A549 (cell line): ENCODE data around the gene TRNAU1AP. TPM values are rescaled to one million over a fixed set of nuclear protein-coding genes. Genes with fewer than 3 reads are reported as not detected.
"Not testable (repeated sequence)": the region's sequence is repeated elsewhere in the genome, so short reads cannot be mapped to it uniquely, and the experiment has no call there.

ENCODE experiments used
- ATAC-seq, 2 experiments: fragments of 200-7000 bp in 1 of 2; fragments of >200 bp in 1 of 2; cut with Nextera tagmentation in 1 of 2; cut with Tn5 transposase in 1 of 2; 3 replicates each; pipeline versions ENCODE4 v1.8.0 to v1.9.1; 2018 to 2020; ENCODE audit warnings: mild to moderate bottlenecking in 1 of 2, moderate library complexity in 1 of 2
- CTCF ChIA-PET: fragments of 300-600 bp; sonication (Branson Sonifier 250); formaldehyde crosslinking; extraction: SDS; loops from one replicate; lab custom pipeline; 2021; ENCODE audit warnings: antibody characterized with exemption, inconsistent platforms; lab: Yijun Ruan, JAX
- POLR2A ChIA-PET: fragments of 350-600 bp; formaldehyde crosslinking; extraction: SDS; loops from one replicate; lab custom pipeline; 2021; ENCODE audit warnings: antibody characterized with exemption, inconsistent platforms; lab: Yijun Ruan, JAX
- DNase-seq, 2 experiments: peaks; one replicate each; pipeline versions ENCODE4 v3.0.0 to v3.0.0-alpha.2; 2011 to 2016; ENCODE audit warnings: low read depth in 1 of 2, low spot score in 1 of 2
- FAIRE-seq: peaks from 2 replicates; lab custom pipeline; 2011; peaks lifted over from hg19 to GRCh38; lab: Jason Lieb, UNC
- H3K27ac ChIP-seq, 2 experiments: fragments of >200 bp; sonication (Bioruptor Twin); formaldehyde crosslinking; 3 replicates each; pipeline ENCODE4 v1.5.1; 2016 to 2017
- H3K4me1 ChIP-seq: fragments of >200 bp; sonication (Bioruptor Twin); formaldehyde crosslinking; 3 replicates; pipeline ENCODE4 v1.6.1; 2016
- H3K4me2 ChIP-seq: fragments of >200 bp; sonication (Bioruptor Twin); formaldehyde crosslinking; 3 replicates; pipeline ENCODE4 v1.6.1; 2016
- H3K4me3 ChIP-seq: fragments of >200 bp; sonication (Bioruptor Twin); formaldehyde crosslinking; 3 replicates; pipeline ENCODE4 v1.5.1; 2016
- H3K9me3 ChIP-seq: fragments of >200 bp; sonication (Bioruptor Twin); formaldehyde crosslinking; 3 replicates; pipeline ENCODE4 v1.6.1; 2016
- ATOH8 ChIP-seq: fragments of 250-450 bp; sonication (Bioruptor Pico); IDR thresholded peaks from 2 replicates; pipeline ENCODE4 v1.5.0; 2020; ENCODE audit warnings: low read depth, mild to moderate bottlenecking, moderate library complexity
- BCL3 ChIP-seq: fragments of >200 bp; sonication (Bioruptor Twin); formaldehyde crosslinking; IDR thresholded peaks from 3 replicates; pipeline ENCODE4 v1.6.1; 2016
- BHLHE40 ChIP-seq: IDR thresholded peaks from 2 replicates; pipeline ENCODE4 v1.6.1; 2012; ENCODE audit warnings: low read depth, low read length, inconsistent platforms
- CBX2 ChIP-seq: fragments of 200-600 bp; sonication (generic); IDR thresholded peaks from 2 replicates; pipeline ENCODE4 v1.6.1; 2016; ENCODE audit warnings: low read depth, mild to moderate bottlenecking, borderline replicate concordance
- CBX8 ChIP-seq: fragments of 200-600 bp; sonication (generic); IDR thresholded peaks from 2 replicates; pipeline ENCODE4 v1.6.1; 2016
- CEBPB ChIP-seq, 2 experiments: fragments of >200 bp in 1 of 2; sonication (Bioruptor Twin) in 1 of 2; formaldehyde crosslinking in 1 of 2; IDR thresholded peaks; 2 replicates each; pipeline ENCODE4 v1.6.1; 2012 to 2016
- EHF ChIP-seq: fragments of 250-450 bp; sonication (Bioruptor Pico); IDR thresholded peaks from 2 replicates; pipeline ENCODE4 v1.5.0; 2020; ENCODE audit warnings: mild to moderate bottlenecking
- ELK1 ChIP-seq: fragments of 150-350 bp; IDR thresholded peaks from 2 replicates; pipeline ENCODE4 v1.6.1; 2014; ENCODE audit warnings: low read depth, mild to moderate bottlenecking, low read length
- FOSB ChIP-seq: fragments of 250-450 bp; sonication (Bioruptor Pico); IDR thresholded peaks from 2 replicates; pipeline ENCODE4 v1.5.0; 2020; ENCODE audit warnings: mild to moderate bottlenecking, moderate library complexity
- JUN ChIP-seq, 2 experiments: fragments of >200 bp; sonication (Bioruptor Twin); formaldehyde crosslinking; IDR thresholded peaks; 2 replicates in 1 of 2; 3 replicates in 1 of 2; pipeline ENCODE4 v1.6.1; 2016 to 2017
- KDM1A ChIP-seq: fragments of 200-600 bp; sonication (generic); IDR thresholded peaks from 2 replicates; pipeline ENCODE4 v1.6.1; 2016; ENCODE audit warnings: low read depth, mild to moderate bottlenecking
- MAX ChIP-seq: IDR thresholded peaks from 2 replicates; pipeline ENCODE4 v1.6.1; 2012
- MAZ ChIP-seq: fragments of 150-350 bp; IDR thresholded peaks from 2 replicates; pipeline ENCODE4 v1.6.1; 2014; ENCODE audit warnings: antibody characterized with exemption, low read depth, low read length, borderline replicate concordance
- MYC ChIP-seq: IDR thresholded peaks from 2 replicates; pipeline ENCODE4 v1.6.1; 2012; ENCODE audit warnings: mild to moderate bottlenecking, inconsistent platforms, low read length, improper control_type of control experiment, borderline replicate concordance
- NFE2L2 ChIP-seq: fragments of 150-350 bp; conservative IDR thresholded peaks from 2 replicates; pipeline ENCODE4 v1.6.1; 2014; ENCODE audit warnings: low read length
- NR3C1 ChIP-seq: fragments of >200 bp; sonication (Bioruptor Twin); formaldehyde crosslinking; IDR thresholded peaks from 3 replicates; pipeline ENCODE4 v1.6.1; 2017
- PBX3 ChIP-seq: IDR thresholded peaks from 2 replicates; pipeline ENCODE4 v1.6.1; 2012
- POLR2AphosphoS2 ChIP-seq: conservative IDR thresholded peaks from 2 replicates; pipeline ENCODE4 v1.6.1; 2012; ENCODE audit warnings: low read length, improper control_type of control experiment, inconsistent platforms
- RAD21 ChIP-seq, 2 experiments: fragments of >200 bp in 1 of 2; sonication (Bioruptor Twin) in 1 of 2; formaldehyde crosslinking in 1 of 2; IDR thresholded peaks in 1 of 2; conservative IDR thresholded peaks in 1 of 2; 2 replicates in 1 of 2; 3 replicates in 1 of 2; pipeline ENCODE4 v1.6.1; 2012 to 2018; ENCODE audit warnings: inconsistent platforms in 1 of 2
- RARB ChIP-seq: fragments of 250-450 bp; sonication (Bioruptor Pico); IDR thresholded peaks from 2 replicates; pipeline ENCODE4 v1.8.0; 2021; ENCODE audit warnings: mild to moderate bottlenecking, moderate library complexity
- SREBF2 ChIP-seq: fragments of 450-650 bp; IDR thresholded peaks from 2 replicates; pipeline ENCODE4 v1.6.1; 2014; ENCODE audit warnings: mild to moderate bottlenecking, moderate library complexity
- TFCP2L1 ChIP-seq: fragments of 250-450 bp; sonication (Bioruptor Pico); IDR thresholded peaks from 2 replicates; pipeline ENCODE4 v1.5.0; 2021; ENCODE audit warnings: mild to moderate bottlenecking
- ZC3H11A ChIP-seq: fragments of 450-650 bp; IDR thresholded peaks from 2 replicates; pipeline ENCODE4 v1.6.1; 2014; ENCODE audit warnings: antibody characterized with exemption, mild to moderate bottlenecking
- ZFP36 ChIP-seq: fragments of 450-650 bp; IDR thresholded peaks from 2 replicates; pipeline ENCODE4 v1.6.1; 2014; ENCODE audit warnings: borderline replicate concordance; ENCODE audit not compliant: partially characterized antibody
- ZNF302 ChIP-seq: fragments of 250-450 bp; sonication (Bioruptor Pico); IDR thresholded peaks from 2 replicates; pipeline ENCODE4 v1.9.0; 2021; ENCODE audit warnings: inconsistent platforms, mild to moderate bottlenecking, moderate library complexity
- WGBS: methylation state at CpG from one replicate; pipeline ENCODE4 v1.1.6; 2017; ENCODE audit errors: missing lambda C conversion rate; 5-methylcytosine and 5-hydroxymethylcytosine counted together
- polyA plus RNA-seq, 4 experiments: library from polyadenylated mRNA; depleted of rRNA in 3 of 4; stranded (reverse); fragments of >200 nt; fragmentation: RNase III in 1 of 4; extraction: RNeasy Plus Mini Kit Qiagen cat#74134 plus additional on column Dnase treatment in 1 of 4; gene quantifications; 2 replicates in 3 of 4; 3 replicates in 1 of 4; pipeline ENCODE4 v1.2.3, GENCODE V29; 2011 to 2017

Gene TRNAU1AP
- polyA plus RNA-seq, 2 of the 4 experiments (the other 2 are of a cell fraction) = 14.5 to 23.8 TPM

- no peak overlapping the region for H3K4me3 ChIP-seq
- H3K27ac ChIP-seq = peak overlapping the region; percentile 21 to 94; a peak in 4 of 6 replicates
- ATAC-seq (peak; percentile 0 to 2; a peak in 2 of 6 replicates), FAIRE-seq (no peak), DNase-seq (peak in 1 of 2 experiments; percentile 49)
- H3K9me3 ChIP-seq = no peaks in the 10 kb centered on the region
- peak overlapping the region; percentile 97 for H3K4me2 ChIP-seq
- TF ChIP-seq MAX (0 out of 2 replicates have a peak, but pooled peaks have one; percentile 1), POLR2AphosphoS2 (peak; percentile 77; the same call in 1 of the 2 replicates), PBX3 (no peak), ELK1 (no peak), SREBF2 (no peak), RARB (CRISPR knock-in tag) (no peak), NFE2L2 (no peak), ATOH8 (CRISPR knock-in tag) (no peak), ZFP36 (no peak), JUN (IDR thresholded peaks at IDR 0.05) (peak in 1 of 2 experiments; percentile 22; a peak in 2 of 5 replicates), EHF (CRISPR knock-in tag) (no peak), ZC3H11A (no peak), BCL3 (no peak), MYC (no peak), CBX2 (no peak)
- POLR2A ChIA-PET = interaction anchor here (0.6 to 1.4 kb wide), 5 partner anchors 75 to 254 kb away, joined by 3 to 9 read pairs (median 4); partner anchors contain the start of genes MED18 and RNU11
- peaks cover 58% of the 10 kb centered on the region for H3K4me1 ChIP-seq
- CTCF ChIA-PET = no interaction called here
- WGBS = 62% methylated on average over 7 of the region's 7 CpGs
These were observed 40.8 kb upstream of the TRNAU1AP start for GRCh38 chr1:28512058-28512611.

GRCh38 chr1:28514445-28514933 is 38.4 kb upstream of the TRNAU1AP start:
- CTCF ChIA-PET, DNase-seq, H3K4me3 ChIP-seq, H3K4me2 ChIP-seq, H3K9me3 ChIP-seq, FAIRE-seq: not testable (repeated sequence)
- WGBS = 65% methylated on average over 13 of the region's 13 CpGs
- H3K27ac ChIP-seq = peak overlapping the region in 1 of 2 experiments; percentile 95; a peak in 1 of 6 replicates
- TF ChIP-seq TFCP2L1 (CRISPR knock-in tag) = 0 out of 2 replicates have a peak, but pooled peaks have one; percentile 4
- peak in 1 of 2 experiments; percentile 0; a peak in 3 of 6 replicates for ATAC-seq
- POLR2A ChIA-PET = interaction anchor here (1.0 kb wide), 1 partner anchor 67 kb away, joined by 5 read pairs; no protein-coding TSS in a partner anchor
- H3K4me1 ChIP-seq = peaks cover 62% of the 10 kb centered on the region

- CTCF ChIA-PET = interaction anchor here (1.2 to 5.8 kb wide), 4 partner anchors 14 to 361 kb away, joined by 3 to 48 read pairs (median 4); no protein-coding TSS in a partner anchor
- 100% methylated on average over 1 of the region's 1 CpG for WGBS
- ATAC-seq (peak in 1 of 2 experiments; percentile 1; a peak in 2 of 6 replicates), DNase-seq (no peak), FAIRE-seq (no peak)
- Histone ChIP-seq H3K4me3 (no peak overlapping the region), H3K4me1 (peaks cover 54% of the 10 kb centered on the region), H3K27ac (peak overlapping the region; percentile 27 to 95; a peak in 4 of 6 replicates), H3K9me3 (no peaks in the 10 kb centered on the region), H3K4me2 (peak overlapping the region; percentile 91; the same call in 2 of the 3 replicates)
- POLR2A ChIA-PET = interaction anchor here (0.6 to 3.0 kb wide), 6 partner anchors 18 to 234 kb away, joined by 3 to 19 read pairs (median 4); partner anchors contain the start of gene MED18
- TF ChIP-seq BHLHE40 = no peak
- TF ChIP-seq KDM1A = no peak
- TF ChIP-seq MAZ = no peak
- TF ChIP-seq ATOH8 (CRISPR knock-in tag) = no peak
- no peak for TF ChIP-seq RAD21 (conservative IDR thresholded peaks at IDR 0.05 in 1 of 2, IDR thresholded peaks at IDR 0.05 in 1 of 2)
- no peak for TF ChIP-seq CEBPB (IDR thresholded peaks at IDR 0.05)
- TF ChIP-seq NR3C1 = no peak
- TF ChIP-seq FOSB (CRISPR knock-in tag) = no peak
- no peak for TF ChIP-seq CBX8
- no peak for TF ChIP-seq ZNF302 (CRISPR knock-in tag)
These were observed 36.3 kb upstream of the TRNAU1AP start for GRCh38 chr1:28516518-28516956.
